NCI-H2107 treated with DMSO at 0.1 percent for 48 hours (cell line): Measurements from ENCODE around the gene OVAAL.

Experiments used
- DNase-seq: peaks from one replicate; lab custom pipeline; 2025; ENCODE audit not compliant: unreplicated experiment; lab: John Stamatoyannopoulos, UW

The OVAAL gene

GRCh38 chr1:180568184-180568583 lies 9.4 kb downstream of the OVAAL start:
- DNase-seq: no peak

GRCh38 chr1:180571060-180571831 lies 12.5 kb downstream of the OVAAL start:
- no peak for DNase-seq

- DNase-seq: no peak
Measured at GRCh38 chr1:180571832-180572636, 13.3 kb downstream of the OVAAL start.

- no peak for DNase-seq
Measured at GRCh38 chr1:180572760-180573159, 14.0 kb downstream of the OVAAL start.

GRCh38 chr1:180574031-180574713 lies 15.4 kb downstream of the OVAAL start:
- no peak for DNase-seq

- DNase-seq: no peak
Measured at GRCh38 chr1:180577361-180577760, 18.6 kb downstream of the OVAAL start.

- no peak for DNase-seq
Measured at GRCh38 chr1:180579961-180580611, 21.3 kb downstream of the OVAAL start.

- DNase-seq: no peak
Measured at GRCh38 chr1:180581635-180582039, 22.9 kb downstream of the OVAAL start.

GRCh38 chr1:180584869-180585268 lies 26.1 kb downstream of the OVAAL start:
- DNase-seq: no peak

- no peak for DNase-seq
Measured at GRCh38 chr1:180585994-180586359, 27.2 kb downstream of the OVAAL start.

GRCh38 chr1:180586671-180587155 lies 27.9 kb downstream of the OVAAL start:
- DNase-seq: peak; percentile 98

GRCh38 chr1:180588121-180588520 lies 29.4 kb downstream of the OVAAL start:
- no peak for DNase-seq

- DNase-seq: no peak
Measured at GRCh38 chr1:180590889-180591288, 32.1 kb downstream of the OVAAL start.

GRCh38 chr1:180593382-180593781 lies 34.6 kb downstream of the OVAAL start:
- DNase-seq: no peak

- peak; percentile 60 for DNase-seq
Measured at GRCh38 chr1:180594723-180595122, 36.0 kb downstream of the OVAAL start.

- no peak for DNase-seq
Measured at GRCh38 chr1:180595966-180596365, 37.2 kb downstream of the OVAAL start.

GRCh38 chr1:180597520-180597919 lies 38.8 kb downstream of the OVAAL start:
- DNase-seq: no peak

GRCh38 chr1:180598333-180598974 lies 39.7 kb downstream of the OVAAL start:
- no peak for DNase-seq

- no peak for DNase-seq
Measured at GRCh38 chr1:180600343-180600742, 41.6 kb downstream of the OVAAL start.

- no peak for DNase-seq
Measured at GRCh38 chr1:180601512-180601911, 42.7 kb downstream of the OVAAL start.
